Measurements from ENCODE around the gene LRRN4CL. TPM values are rescaled to one million over a fixed set of nuclear protein-coding genes. Genes with fewer than 3 reads are reported as not detected.
"Not testable (repeated sequence)": the region's sequence is repeated elsewhere in the genome, so short reads cannot be mapped to it uniquely, and the experiment has no call there.

Gene LRRN4CL
- total and polyA plus RNA-seq, 5 donors, result 1.4 to 3.3 (median 2.9) TPM

GRCh38 chr11:62693624-62694023 lies 4.3 kb upstream of the LRRN4CL start:
- whole genome bisulfite sequencing, result 86% methylated on average over 4 of the region's 4 CpGs
- DNase-seq; H3K4me3 ChIP-seq (ENCODE audit: low read length); H3K27ac ChIP-seq (ENCODE audit: low read length); H3K4me1 ChIP-seq (ENCODE audit: control insufficient read depth, insufficient read depth, low read length); ATAC-seq; H3K27me3 ChIP-seq (ENCODE audit: control insufficient read depth, insufficient read depth); H3K9me3 ChIP-seq (ENCODE audit: control insufficient read depth, low read length): not testable (repeated sequence)
- intact Hi-C loops (cut with DNase I), result loop anchor here in 2 of 4 donors (5.0 to 10.0 kb wide), 2 partner anchors 81 to 299 kb away; partner anchors contain the start of genes EML3 (in 1 of the 2) and ROM1 (in 1 of the 2)

DNA sequence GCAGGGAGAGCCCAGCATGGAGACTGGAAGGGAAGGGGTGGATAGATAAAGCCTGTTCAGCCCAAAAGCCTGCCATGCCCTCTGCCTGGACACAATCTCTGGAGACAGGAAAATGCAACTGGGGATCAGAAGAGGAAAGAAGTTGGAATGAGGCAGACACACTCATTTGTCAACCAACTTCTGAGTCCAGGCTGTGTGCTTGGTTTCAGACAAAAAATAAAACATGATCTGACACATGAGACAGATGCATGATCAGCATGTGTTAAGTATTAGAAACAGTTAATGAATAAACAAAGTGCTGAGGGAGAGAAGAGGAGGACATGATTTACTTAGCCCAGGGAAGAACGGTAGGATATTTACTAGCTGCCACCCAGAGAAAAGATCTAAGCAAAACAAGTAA lies 839 bp downstream of the LRRN4CL start:
- no peak overlapping the region for H3K4me3 ChIP-seq (ENCODE audit: low read length)
- ATAC-seq, result no peak
- H3K27ac ChIP-seq (ENCODE audit: low read length), result no peak overlapping the region
- H3K27me3 ChIP-seq (ENCODE audit: control insufficient read depth, insufficient read depth), result no peaks in the 10 kb centered on the region
- WGBS, result 45% methylated on average over 1 of the region's 1 CpG
- no peak for DNase-seq
- no peaks in the 10 kb centered on the region for H3K9me3 ChIP-seq (ENCODE audit: control insufficient read depth, low read length)
- intact Hi-C loops (cut with DNase I), result no loop called here
- H3K4me1 ChIP-seq (ENCODE audit: control insufficient read depth, insufficient read depth, low read length), result peaks cover 2% of the 10 kb centered on the region

GRCh38 chr11:62687508-62688396 lies 1.6 kb downstream of the LRRN4CL start:
- intact Hi-C loops (cut with DNase I), result no loop called here
- 40% methylated on average over 74 of the region's 74 CpGs for WGBS
- H3K27me3 ChIP-seq (ENCODE audit: control insufficient read depth, insufficient read depth), result no peaks in the 10 kb centered on the region
- peak in 1 of 3 donors; percentile 74 for DNase-seq
- no peak overlapping the region for H3K27ac ChIP-seq (ENCODE audit: low read length)
- ATAC-seq, result peak; percentile 34 to 54
- peak overlapping the region; percentile 6 for H3K4me3 ChIP-seq (ENCODE audit: low read length)
- no peaks in the 10 kb centered on the region for H3K9me3 ChIP-seq (ENCODE audit: control insufficient read depth, low read length)
- H3K4me1 ChIP-seq (ENCODE audit: control insufficient read depth, insufficient read depth, low read length), result peaks cover 2% of the 10 kb centered on the region

- Histone ChIP-seq H3K27me3 (ENCODE audit: control insufficient read depth, insufficient read depth) (no peaks in the 10 kb centered on the region), H3K4me1 (ENCODE audit: control insufficient read depth, insufficient read depth, low read length) (peaks cover 3% of the 10 kb centered on the region), H3K27ac (ENCODE audit: low read length) (no peak overlapping the region), H3K9me3 (ENCODE audit: control insufficient read depth, low read length) (no peaks in the 10 kb centered on the region), H3K4me3 (ENCODE audit: low read length) (no peak overlapping the region)
- no peak for ATAC-seq
- 93% methylated on average over 7 of the region's 7 CpGs for WGBS
- intact Hi-C loops (cut with DNase I), result no loop called here
- DNase-seq, result no peak
These were observed 6.8 kb downstream of the LRRN4CL start for GRCh38 chr11:62682518-62682917.

GRCh38 chr11:62680825-62681240 lies 8.5 kb downstream of the LRRN4CL start:
- peak overlapping the region; percentile 8 for H3K27ac ChIP-seq (ENCODE audit: low read length)
- no peaks in the 10 kb centered on the region for H3K9me3 ChIP-seq (ENCODE audit: control insufficient read depth, low read length)
- peak in 1 of 3 donors; percentile 37 for DNase-seq
- no peaks in the 10 kb centered on the region for H3K27me3 ChIP-seq (ENCODE audit: control insufficient read depth, insufficient read depth)
- peak; percentile 72 to 74 for ATAC-seq
- H3K4me1 ChIP-seq (ENCODE audit: control insufficient read depth, insufficient read depth, low read length), result peaks cover 3% of the 10 kb centered on the region
- intact Hi-C loops (cut with DNase I), result no loop called here
- H3K4me3 ChIP-seq (ENCODE audit: low read length), result no peak overlapping the region
- WGBS, result 43% methylated on average over 4 of the region's 4 CpGs

- ATAC-seq, result peak; percentile 90 to 94
These were observed 10.3 kb downstream of the LRRN4CL start, which contains the start of gene UBXN1 for GRCh38 chr11:62678770-62679696. Gene UBXN1, minus strand, starts transcription at chr11:62679073. Its CDS starts 150 bp downstream, at chr11:62678923.

DNA sequence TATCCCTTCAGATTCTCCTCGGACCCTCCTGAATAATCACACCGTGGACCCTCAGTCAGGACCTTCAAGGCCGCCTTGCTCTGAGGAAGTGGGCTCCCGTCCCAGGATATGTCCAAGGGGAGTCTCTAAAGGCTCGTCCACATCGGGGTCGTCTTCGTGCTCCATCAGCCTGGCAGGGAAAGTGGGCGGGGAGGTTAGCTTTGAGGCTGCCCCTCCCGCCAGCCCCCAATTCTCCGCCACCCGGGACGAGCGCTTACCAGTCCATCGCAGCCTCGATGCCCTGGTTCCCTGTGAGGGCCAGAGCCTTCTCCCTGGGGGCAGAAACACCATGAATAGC lies 10.9 kb downstream of the LRRN4CL start:
- H3K27me3 ChIP-seq (ENCODE audit: control insufficient read depth, insufficient read depth), result no peaks in the 10 kb centered on the region
- peak overlapping the region; percentile 85 for H3K4me3 ChIP-seq (ENCODE audit: low read length)
- H3K27ac ChIP-seq (ENCODE audit: low read length), result peak overlapping the region; percentile 79
- 3% methylated on average over 16 of the region's 16 CpGs for WGBS
- ATAC-seq (no peak), DNase-seq (no peak)
- H3K4me1 ChIP-seq (ENCODE audit: control insufficient read depth, insufficient read depth, low read length), result peaks cover 3% of the 10 kb centered on the region
- no peaks in the 10 kb centered on the region for H3K9me3 ChIP-seq (ENCODE audit: control insufficient read depth, low read length)
- intact Hi-C loops (cut with DNase I), result no loop called here

More at GRCh38 chr11:62678770-62679696, 10.3 kb downstream of the LRRN4CL start, which contains the start of gene UBXN1:
- H3K4me3 ChIP-seq (ENCODE audit: low read length), result peak within 1 kb of the TSS; percentile 85
- peaks cover 3% of the 10 kb centered on the region for H3K4me1 ChIP-seq (ENCODE audit: control insufficient read depth, insufficient read depth, low read length)
- H3K27ac ChIP-seq (ENCODE audit: low read length), result peak within 1 kb of the TSS; percentile 79
- no peaks in the 10 kb centered on the region for H3K27me3 ChIP-seq (ENCODE audit: control insufficient read depth, insufficient read depth)
- no peaks in the 10 kb centered on the region for H3K9me3 ChIP-seq (ENCODE audit: control insufficient read depth, low read length)
- 5% methylated on average over 55 of the region's 55 CpGs for WGBS
- intact Hi-C loops (cut with DNase I), result no loop called here
- DNase-seq, result peak; percentile 96 to 97 (median 96)

DNA sequence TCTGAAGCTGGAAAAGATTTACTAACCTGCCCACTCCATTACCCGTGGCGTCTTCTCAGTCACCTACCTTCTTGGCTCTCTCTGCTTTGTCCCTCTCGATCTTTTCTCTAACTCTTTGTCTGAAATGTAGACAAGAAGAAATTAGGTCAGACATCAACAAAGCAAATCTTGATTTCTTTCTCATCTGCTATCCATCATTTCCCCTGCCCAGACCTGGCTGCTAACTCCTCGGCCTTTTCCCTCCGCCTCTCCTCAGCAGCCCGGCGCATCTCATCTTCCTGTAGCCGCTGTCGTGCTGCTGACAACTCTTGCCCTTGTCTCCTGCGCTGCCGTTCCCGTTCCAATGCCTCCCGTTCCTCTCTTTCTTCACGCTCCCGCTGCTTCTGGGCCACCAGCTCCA lies 11.6 kb downstream of the LRRN4CL start:
- 74% methylated on average over 15 of the region's 15 CpGs for WGBS
- intact Hi-C loops (cut with DNase I), result no loop called here

GRCh38 chr11:62677156-62677555 lies 12.2 kb downstream of the LRRN4CL start:
- DNase-seq, result no peak
- peaks cover 3% of the 10 kb centered on the region for H3K4me1 ChIP-seq (ENCODE audit: control insufficient read depth, insufficient read depth, low read length)
- ATAC-seq, result no peak
- H3K4me3 ChIP-seq (ENCODE audit: low read length), result no peak overlapping the region
- H3K27me3 ChIP-seq (ENCODE audit: control insufficient read depth, insufficient read depth), result no peaks in the 10 kb centered on the region
- WGBS, result 73% methylated on average over 6 of the region's 6 CpGs
- no peaks in the 10 kb centered on the region for H3K9me3 ChIP-seq (ENCODE audit: control insufficient read depth, low read length)
- H3K27ac ChIP-seq (ENCODE audit: low read length), result no peak overlapping the region
- intact Hi-C loops (cut with DNase I), result no loop called here

More for the DNA sequence above, 11.6 kb downstream of the LRRN4CL start:
- Histone ChIP-seq H3K9me3 (ENCODE audit: control insufficient read depth, low read length) (no peaks in the 10 kb centered on the region), H3K4me1 (ENCODE audit: control insufficient read depth, insufficient read depth, low read length) (peaks cover 3% of the 10 kb centered on the region), H3K27me3 (ENCODE audit: control insufficient read depth, insufficient read depth) (no peaks in the 10 kb centered on the region), H3K4me3 (ENCODE audit: low read length) (peak overlapping the region; percentile 85), H3K27ac (ENCODE audit: low read length) (no peak overlapping the region)
- no peak for DNase-seq
- ATAC-seq, result no peak

DNA sequence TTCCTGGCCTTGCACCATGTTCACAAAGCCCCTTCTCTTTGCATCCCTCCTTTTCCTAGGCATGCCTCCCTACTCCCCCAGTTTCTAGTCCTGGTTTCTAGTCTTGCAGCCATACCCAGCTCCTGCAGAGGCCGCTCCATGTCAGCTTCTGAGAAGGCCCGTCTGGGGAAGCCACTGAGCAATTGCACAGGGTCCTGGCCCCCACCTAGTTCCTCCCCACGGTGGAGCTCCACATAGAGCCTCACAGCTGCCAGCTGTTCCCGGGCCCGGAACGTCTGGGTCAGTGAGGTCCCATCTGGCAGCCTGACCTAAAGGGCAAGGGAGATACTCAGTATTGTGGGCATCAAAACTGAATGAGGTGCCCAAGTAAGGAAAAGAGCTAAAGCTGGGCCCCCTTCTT lies 12.6 kb downstream of the LRRN4CL start:
- 39% methylated on average over 6 of the region's 6 CpGs for WGBS
- Histone ChIP-seq H3K9me3 (ENCODE audit: control insufficient read depth, low read length) (no peaks in the 10 kb centered on the region), H3K27ac (ENCODE audit: low read length) (no peak overlapping the region), H3K27me3 (ENCODE audit: control insufficient read depth, insufficient read depth) (no peaks in the 10 kb centered on the region), H3K4me3 (ENCODE audit: low read length) (no peak overlapping the region), H3K4me1 (ENCODE audit: control insufficient read depth, insufficient read depth, low read length) (peaks cover 3% of the 10 kb centered on the region)
- DNase-seq (no peak), ATAC-seq (no peak)
- intact Hi-C loops (cut with DNase I), result no loop called here

Measured in right cardiac atrium (tissue), 5 donors.